Right kidney (tissue), 9 donors: ENCODE measurements around the gene SPANXN4.

Experiments
- DNase-seq: peaks from one replicate; pipeline ENCODE4 v3.0.0-alpha.2; 2016
- long read RNA-seq, 8 donors: transcript quantifications; one replicate each; lab custom pipeline, GENCODE V29; 2026

SPANXN4 gene
- long read RNA-seq, donor 1, result 0 reads
- long read RNA-seq, donor 2, result 0 reads
- long read RNA-seq, donor 3, result 0 reads
- long read RNA-seq, donor 4, result 0 reads
- long read RNA-seq, donor 5, result 0 reads
- long read RNA-seq, donor 6, result 0 reads
- long read RNA-seq, donor 7, result 0 reads
- long read RNA-seq, donor 8, result 0 reads

- DNase-seq, result no peak
Measured at GRCh38 chrX:143025628-143026027, at the start of gene SPANXN4. TSS of gene SPANXN4 (plus strand) at chrX:143025928. CDS start at chrX:143026015, 87 bp downstream.

GRCh38 chrX:142977128-142977914, 48.4 kb upstream of the SPANXN4 start:
- no peak for DNase-seq

GRCh38 chrX:142978130-142978684, 47.5 kb upstream of the SPANXN4 start:
- no peak for DNase-seq

- no peak for DNase-seq
Measured at GRCh38 chrX:142982679-142983078, 43.0 kb upstream of the SPANXN4 start.

- DNase-seq, result no peak
Measured at GRCh38 chrX:142994988-142995387, 30.7 kb upstream of the SPANXN4 start.

- DNase-seq, result no peak
Measured at GRCh38 chrX:142998447-142999198, 27.1 kb upstream of the SPANXN4 start.

- DNase-seq, result no peak
Measured at GRCh38 chrX:142999199-142999701, 26.5 kb upstream of the SPANXN4 start.

GRCh38 chrX:143002206-143002605, 23.5 kb upstream of the SPANXN4 start:
- DNase-seq, result no peak

- DNase-seq, result no peak
Measured at GRCh38 chrX:143017272-143017671, 8.5 kb upstream of the SPANXN4 start.

GRCh38 chrX:143027275-143027674, 1.5 kb downstream of the SPANXN4 start:
- DNase-seq, result no peak

GRCh38 chrX:143047511-143047910, 21.8 kb downstream of the SPANXN4 start:
- DNase-seq, result no peak

GRCh38 chrX:143058120-143058519, 32.4 kb downstream of the SPANXN4 start:
- peak; percentile 0 for DNase-seq

GRCh38 chrX:143081231-143081630, 55.5 kb downstream of the SPANXN4 start:
- DNase-seq, result no peak

GRCh38 chrX:143082537-143082936, 56.8 kb downstream of the SPANXN4 start:
- DNase-seq, result no peak
